ENCODE data around the gene C17orf107. TPM values are rescaled to one million over a fixed set of nuclear protein-coding genes. Genes with fewer than 3 reads are reported as not detected.

Gene C17orf107
- total and polyA plus RNA-seq, 2 of the 13 experiments (the other 11 are each of a cell fraction or from before 2014, with no cell fraction given): 0.20 to 0.59 TPM

DNA sequence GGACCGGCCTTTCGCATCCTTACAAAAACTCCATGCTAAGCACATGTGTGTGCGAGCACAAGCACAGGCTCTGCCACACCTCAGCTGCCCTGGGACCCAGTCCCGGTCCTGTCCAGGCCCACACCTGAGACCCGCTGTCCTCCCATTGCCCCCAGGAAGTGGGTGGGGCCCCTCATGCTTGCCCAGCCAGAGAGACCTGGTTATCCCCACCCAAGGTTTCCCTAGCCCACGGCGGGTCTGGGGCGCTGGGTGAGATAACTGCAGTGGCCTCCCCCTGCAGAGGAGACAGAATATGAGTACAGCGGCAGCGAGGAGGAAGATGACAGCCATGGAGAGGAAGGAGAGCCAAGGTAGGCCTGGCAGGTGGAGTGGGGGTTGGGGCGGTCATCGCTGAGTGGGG, 12.5 kb upstream of the C17orf107 start:
- H3K79me2 ChIP-seq (ENCODE audit: insufficient read depth, low read length): no peaks in the 10 kb centered on the region
- H3K9me3 ChIP-seq (ENCODE audit: low read length): no peaks in the 10 kb centered on the region
- ChIA-PET CTCF (ENCODE audit: low intra/inter-chr PET ratio, low total read pairs) (interaction anchor here (1.0 kb wide), 1 partner anchor 100 kb away, joined by 4 read pairs; no protein-coding TSS in a partner anchor), POLR2A (no interaction called here)
- 94% methylated on average over 12 of the region's 12 CpGs for WGBS (ENCODE audit: low lambda C conversion rate)
- in situ Hi-C loops (cut with HindIII; ENCODE audit: extremely low pct_ligation_motif_present, low pct_unique_long_range_greater_than_20kb): no loop called here
- no peak overlapping the region for H3K4me3 ChIP-seq (replicated peaks in 1 of 3; ENCODE audit: insufficient read depth in 1 of 3, low read depth in 2 of 3, low read length in 3 of 3)
- peaks cover 31 to 68% of the 10 kb centered on the region in 2 experiments for H3K36me3 ChIP-seq (replicated peaks in 1 of 2; ENCODE audit: control insufficient read depth in 1 of 2, insufficient read depth in 2 of 2, low read length in 2 of 2)
- H2AFZ ChIP-seq (ENCODE audit: low read length): no peak overlapping the region
- no peak overlapping the region for H3K4me2 ChIP-seq (ENCODE audit: low read depth, low read length)
- DNase-seq (ENCODE audit: low spot score) (no peak), ATAC-seq (no peak), FAIRE-seq (no peak)
- BruUV-seq (replicated peaks): no TSS peak
- H3K27ac ChIP-seq (ENCODE audit: extremely low read length, insufficient read depth, low read length): no peak overlapping the region
- H4K20me1 ChIP-seq (ENCODE audit: insufficient read depth, low read length): no peaks in the 10 kb centered on the region
- H3K9ac ChIP-seq (ENCODE audit: insufficient read depth, low read depth, low read length): no peak overlapping the region
- no peaks in the 10 kb centered on the region for H3K27me3 ChIP-seq (ENCODE audit: control insufficient read depth in 1 of 2, insufficient read depth in 2 of 2, low read length in 2 of 2)
- H3K4me1 ChIP-seq (ENCODE audit: insufficient read depth, low read length): no peaks in the 10 kb centered on the region
- intact Hi-C loops (cut with micrococcal nuclease; ENCODE audit: unreplicated experiment): loop anchor here (10.0 kb wide), 2 partner anchors 52 to 322 kb away; partner anchors contain the start of genes GGT6 and MINK1
- TF ChIP-seq, protein P1, sequence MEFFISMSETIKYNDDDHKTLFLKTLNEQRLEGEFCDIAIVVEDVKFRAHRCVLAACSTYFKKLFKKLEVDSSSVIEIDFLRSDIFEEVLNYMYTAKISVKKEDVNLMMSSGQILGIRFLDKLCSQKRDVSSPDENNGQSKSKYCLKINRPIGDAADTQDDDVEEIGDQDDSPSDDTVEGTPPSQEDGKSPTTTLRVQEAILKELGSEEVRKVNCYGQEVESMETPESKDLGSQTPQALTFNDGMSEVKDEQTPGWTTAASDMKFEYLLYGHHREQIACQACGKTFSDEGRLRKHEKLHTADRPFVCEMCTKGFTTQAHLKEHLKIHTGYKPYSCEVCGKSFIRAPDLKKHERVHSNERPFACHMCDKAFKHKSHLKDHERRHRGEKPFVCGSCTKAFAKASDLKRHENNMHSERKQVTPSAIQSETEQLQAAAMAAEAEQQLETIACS (CRISPR knock-in tag; IDR thresholded peaks at IDR 0.05): no peak
- TF ChIP-seq RFX5 (IDR thresholded peaks at IDR 0.05; ENCODE audit: low read depth, low read length): no peak
- TF ChIP-seq, protein P2, sequence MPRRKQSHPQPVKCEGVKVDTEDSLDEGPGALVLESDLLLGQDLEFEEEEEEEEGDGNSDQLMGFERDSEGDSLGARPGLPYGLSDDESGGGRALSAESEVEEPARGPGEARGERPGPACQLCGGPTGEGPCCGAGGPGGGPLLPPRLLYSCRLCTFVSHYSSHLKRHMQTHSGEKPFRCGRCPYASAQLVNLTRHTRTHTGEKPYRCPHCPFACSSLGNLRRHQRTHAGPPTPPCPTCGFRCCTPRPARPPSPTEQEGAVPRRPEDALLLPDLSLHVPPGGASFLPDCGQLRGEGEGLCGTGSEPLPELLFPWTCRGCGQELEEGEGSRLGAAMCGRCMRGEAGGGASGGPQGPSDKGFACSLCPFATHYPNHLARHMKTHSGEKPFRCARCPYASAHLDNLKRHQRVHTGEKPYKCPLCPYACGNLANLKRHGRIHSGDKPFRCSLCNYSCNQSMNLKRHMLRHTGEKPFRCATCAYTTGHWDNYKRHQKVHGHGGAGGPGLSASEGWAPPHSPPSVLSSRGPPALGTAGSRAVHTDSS (CRISPR knock-in tag; conservative IDR thresholded peaks at IDR 0.05): no peak
- TF ChIP-seq, protein P3, sequence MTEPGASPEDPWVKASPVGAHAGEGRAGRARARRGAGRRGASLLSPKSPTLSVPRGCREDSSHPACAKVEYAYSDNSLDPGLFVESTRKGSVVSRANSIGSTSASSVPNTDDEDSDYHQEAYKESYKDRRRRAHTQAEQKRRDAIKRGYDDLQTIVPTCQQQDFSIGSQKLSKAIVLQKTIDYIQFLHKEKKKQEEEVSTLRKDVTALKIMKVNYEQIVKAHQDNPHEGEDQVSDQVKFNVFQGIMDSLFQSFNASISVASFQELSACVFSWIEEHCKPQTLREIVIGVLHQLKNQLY (CRISPR knock-in tag; IDR thresholded peaks at IDR 0.05): no peak
- TF ChIP-seq, protein P4, sequence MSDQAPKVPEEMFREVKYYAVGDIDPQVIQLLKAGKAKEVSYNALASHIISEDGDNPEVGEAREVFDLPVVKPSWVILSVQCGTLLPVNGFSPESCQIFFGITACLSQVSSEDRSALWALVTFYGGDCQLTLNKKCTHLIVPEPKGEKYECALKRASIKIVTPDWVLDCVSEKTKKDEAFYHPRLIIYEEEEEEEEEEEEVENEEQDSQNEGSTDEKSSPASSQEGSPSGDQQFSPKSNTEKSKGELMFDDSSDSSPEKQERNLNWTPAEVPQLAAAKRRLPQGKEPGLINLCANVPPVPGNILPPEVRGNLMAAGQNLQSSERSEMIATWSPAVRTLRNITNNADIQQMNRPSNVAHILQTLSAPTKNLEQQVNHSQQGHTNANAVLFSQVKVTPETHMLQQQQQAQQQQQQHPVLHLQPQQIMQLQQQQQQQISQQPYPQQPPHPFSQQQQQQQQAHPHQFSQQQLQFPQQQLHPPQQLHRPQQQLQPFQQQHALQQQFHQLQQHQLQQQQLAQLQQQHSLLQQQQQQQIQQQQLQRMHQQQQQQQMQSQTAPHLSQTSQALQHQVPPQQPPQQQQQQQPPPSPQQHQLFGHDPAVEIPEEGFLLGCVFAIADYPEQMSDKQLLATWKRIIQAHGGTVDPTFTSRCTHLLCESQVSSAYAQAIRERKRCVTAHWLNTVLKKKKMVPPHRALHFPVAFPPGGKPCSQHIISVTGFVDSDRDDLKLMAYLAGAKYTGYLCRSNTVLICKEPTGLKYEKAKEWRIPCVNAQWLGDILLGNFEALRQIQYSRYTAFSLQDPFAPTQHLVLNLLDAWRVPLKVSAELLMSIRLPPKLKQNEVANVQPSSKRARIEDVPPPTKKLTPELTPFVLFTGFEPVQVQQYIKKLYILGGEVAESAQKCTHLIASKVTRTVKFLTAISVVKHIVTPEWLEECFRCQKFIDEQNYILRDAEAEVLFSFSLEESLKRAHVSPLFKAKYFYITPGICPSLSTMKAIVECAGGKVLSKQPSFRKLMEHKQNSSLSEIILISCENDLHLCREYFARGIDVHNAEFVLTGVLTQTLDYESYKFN (CRISPR knock-in tag; conservative IDR thresholded peaks at IDR 0.05): no peak
- no peak for TF ChIP-seq ZSCAN29 (CRISPR knock-in tag; conservative IDR thresholded peaks at IDR 0.05)
- TF ChIP-seq, protein P5, sequence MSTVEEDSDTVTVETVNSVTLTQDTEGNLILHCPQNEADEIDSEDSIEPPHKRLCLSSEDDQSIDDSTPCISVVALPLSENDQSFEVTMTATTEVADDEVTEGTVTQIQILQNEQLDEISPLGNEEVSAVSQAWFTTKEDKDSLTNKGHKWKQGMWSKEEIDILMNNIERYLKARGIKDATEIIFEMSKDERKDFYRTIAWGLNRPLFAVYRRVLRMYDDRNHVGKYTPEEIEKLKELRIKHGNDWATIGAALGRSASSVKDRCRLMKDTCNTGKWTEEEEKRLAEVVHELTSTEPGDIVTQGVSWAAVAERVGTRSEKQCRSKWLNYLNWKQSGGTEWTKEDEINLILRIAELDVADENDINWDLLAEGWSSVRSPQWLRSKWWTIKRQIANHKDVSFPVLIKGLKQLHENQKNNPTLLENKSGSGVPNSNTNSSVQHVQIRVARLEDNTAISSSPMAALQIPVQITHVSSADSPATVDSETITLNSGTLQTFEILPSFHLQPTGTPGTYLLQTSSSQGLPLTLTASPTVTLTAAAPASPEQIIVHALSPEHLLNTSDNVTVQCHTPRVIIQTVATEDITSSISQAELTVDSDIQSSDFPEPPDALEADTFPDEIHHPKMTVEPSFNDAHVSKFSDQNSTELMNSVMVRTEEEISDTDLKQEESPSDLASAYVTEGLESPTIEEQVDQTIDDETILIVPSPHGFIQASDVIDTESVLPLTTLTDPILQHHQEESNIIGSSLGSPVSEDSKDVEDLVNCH (CRISPR knock-in tag; IDR thresholded peaks at IDR 0.05): no peak
- no peak for TF ChIP-seq TCF12 (IDR thresholded peaks at IDR 0.05)
- no peak for TF ChIP-seq TCF12 (CRISPR knock-in tag; IDR thresholded peaks at IDR 0.05)
- no peak for TF ChIP-seq SNAPC2 (CRISPR knock-in tag; IDR thresholded peaks at IDR 0.05)
- no peak for TF ChIP-seq EHMT2 (IDR thresholded peaks at IDR 0.05; ENCODE audit: borderline replicate concordance, low read depth, low read length)
- TF ChIP-seq, protein P6, sequence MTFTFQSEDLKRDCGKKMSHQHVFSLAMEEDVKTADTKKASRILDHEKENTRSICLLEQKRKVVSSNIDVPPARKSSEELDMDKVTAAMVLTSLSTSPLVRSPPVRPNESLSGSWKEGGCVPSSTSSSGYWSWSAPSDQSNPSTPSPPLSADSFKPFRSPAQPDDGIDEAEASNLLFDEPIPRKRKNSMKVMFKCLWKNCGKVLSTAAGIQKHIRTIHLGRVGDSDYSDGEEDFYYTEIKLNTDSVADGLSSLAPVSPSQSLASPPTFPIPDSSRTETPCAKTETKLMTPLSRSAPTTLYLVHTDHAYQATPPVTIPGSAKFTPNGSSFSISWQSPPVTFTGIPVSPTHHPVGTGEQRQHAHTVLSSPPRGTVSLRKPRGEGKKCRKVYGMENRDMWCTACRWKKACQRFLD (CRISPR knock-in tag; IDR thresholded peaks at IDR 0.05; ENCODE audit: borderline replicate concordance): no peak

Measured in HepG2 (cell line).